ENCODE data around the gene CDPF1.
A peak's percentile ranks its signal among the peaks of the same experiment; 100 is the strongest.

Gene CDPF1

DNA sequence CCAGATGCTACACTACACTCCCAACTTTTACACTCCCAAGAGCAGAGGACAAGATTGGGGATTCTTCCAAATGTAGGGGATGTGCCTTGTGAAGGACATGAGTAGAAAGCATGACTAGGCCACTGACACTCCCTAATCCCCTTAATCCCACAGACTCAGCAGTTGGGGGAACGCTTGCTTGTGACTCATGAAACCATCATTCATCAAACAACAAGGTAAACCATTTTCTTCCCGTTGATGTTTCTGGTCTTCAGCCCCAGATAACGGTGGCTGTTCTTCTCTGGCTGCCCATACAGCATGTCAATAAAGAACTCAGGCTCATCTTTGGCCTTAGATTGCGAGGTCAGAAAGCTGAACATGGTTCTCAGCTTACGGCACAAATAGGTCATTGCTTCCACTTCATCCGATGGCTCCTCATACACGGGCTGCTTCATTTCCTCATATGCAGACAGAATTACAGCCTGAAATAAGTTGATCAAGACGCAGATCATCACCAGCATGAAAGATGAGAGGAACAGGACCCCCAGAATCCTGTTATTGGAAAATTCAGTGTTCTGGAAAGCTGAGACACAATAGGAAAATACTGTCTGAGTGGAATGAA is 6.4 kb upstream of the CDPF1 start:
- DNase-seq, result no peak

DNA sequence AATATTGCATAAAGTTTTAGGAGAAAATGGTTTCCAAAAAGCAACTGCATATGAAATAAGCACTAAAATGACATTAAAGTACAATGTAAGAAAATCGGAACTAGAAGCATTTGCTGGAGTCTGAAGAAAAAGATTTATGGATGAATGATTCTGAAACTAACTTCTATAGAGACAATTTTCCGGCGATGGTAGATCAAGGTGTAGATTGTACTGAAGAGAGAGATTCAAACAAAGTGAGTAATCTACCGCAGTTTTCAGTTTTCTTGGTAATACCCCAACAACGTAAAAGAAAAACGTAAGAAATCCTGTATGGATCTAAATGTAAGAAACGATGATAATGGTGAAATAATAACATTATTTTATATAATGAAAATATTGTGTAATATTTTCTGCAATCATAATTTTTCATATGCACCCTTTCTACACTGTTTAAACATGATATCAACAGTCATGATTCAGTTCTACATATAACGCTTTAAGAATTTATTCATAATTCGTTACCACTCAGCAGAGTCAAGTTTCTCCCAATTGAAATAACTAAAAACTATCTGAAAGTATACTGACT is 1.8 kb upstream of the CDPF1 start:
- no peak for DNase-seq

DNA sequence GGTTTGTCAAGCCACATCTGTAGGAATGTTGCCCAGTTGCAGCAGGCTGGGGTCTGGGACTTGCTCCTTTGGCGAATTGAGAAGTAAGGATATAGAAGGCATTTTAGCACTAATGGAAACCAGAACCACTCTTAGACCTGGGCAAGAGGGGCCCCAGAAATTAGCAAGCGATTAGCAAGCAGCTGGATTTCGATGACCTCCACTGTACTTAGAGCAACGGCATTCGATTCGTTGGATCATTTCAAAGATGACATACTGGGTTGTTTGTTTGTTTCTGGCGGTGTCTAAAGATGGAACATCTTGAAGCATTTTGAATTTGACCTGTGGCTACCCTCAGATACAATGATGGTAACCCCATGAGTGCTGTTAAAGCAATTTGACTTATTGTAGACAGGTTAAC is 1.2 kb upstream of the CDPF1 start:
- DNase-seq, result no peak

DNA sequence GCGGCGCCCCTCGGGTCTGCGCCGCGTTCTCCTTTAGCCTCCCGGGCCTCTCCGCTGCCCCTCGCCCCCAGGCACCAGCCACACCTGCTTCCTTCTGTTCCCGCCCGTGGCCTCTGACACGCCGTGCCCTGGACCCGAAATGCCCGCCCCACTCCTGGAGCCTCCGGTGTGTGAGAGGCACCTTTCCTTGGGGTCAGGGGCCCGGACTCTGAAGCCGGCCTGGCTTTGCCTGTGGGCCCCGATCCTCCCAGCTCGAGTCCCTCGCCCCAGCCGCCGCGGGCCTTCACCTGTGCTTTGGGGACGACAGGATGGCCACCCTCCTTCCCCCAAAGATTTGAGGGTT is 661 bp upstream of the CDPF1 start:
- DNase-seq, result peak in 1 of 2 experiments; percentile 31

DNA sequence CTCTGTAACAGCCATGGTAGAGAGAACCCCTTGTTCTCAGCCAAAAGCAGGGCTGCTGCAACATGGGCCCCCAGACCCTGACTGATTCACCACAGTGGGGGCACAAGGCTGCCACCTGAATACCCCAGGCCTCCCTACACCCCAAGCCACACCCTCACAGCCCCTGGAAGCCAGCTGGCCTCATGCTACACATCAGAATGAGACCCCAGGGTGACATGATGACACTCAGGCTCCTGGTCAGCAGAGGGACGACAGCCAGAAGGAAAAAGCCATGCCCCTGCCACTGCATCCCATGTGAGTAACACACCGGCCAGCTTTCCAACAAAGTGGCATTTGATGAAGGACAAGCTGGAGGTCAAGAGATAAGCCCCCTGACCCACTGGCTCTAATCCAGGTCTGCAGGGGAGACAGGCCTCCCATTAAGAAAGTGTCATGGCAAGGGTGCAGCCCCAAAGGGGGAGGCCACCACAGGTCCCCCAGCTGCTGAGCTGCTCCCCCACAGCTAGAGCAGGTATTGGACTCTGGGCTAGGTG is 2.6 kb downstream of the CDPF1 start:
- DNase-seq, result no peak

DNA sequence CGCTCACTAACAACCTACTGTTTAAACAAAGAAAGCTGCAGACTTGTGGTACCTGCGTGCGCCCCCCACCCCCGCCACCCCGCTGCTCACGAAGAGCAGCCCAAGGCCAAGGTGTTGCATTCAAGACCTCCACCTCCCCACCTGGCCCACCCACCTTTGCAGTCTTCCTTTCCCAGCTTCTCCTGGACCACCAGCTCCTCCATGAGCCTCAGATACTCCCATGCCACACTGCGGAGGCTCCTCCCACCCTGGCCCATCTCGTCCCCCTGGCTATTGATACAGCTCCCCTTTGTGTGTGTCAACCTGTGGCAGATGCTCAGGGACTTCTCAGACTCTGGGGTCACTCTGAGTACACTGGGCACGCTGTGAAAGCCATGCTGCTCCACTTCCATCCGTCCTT is 3.9 kb downstream of the CDPF1 start:
- DNase-seq, result no peak

DNA sequence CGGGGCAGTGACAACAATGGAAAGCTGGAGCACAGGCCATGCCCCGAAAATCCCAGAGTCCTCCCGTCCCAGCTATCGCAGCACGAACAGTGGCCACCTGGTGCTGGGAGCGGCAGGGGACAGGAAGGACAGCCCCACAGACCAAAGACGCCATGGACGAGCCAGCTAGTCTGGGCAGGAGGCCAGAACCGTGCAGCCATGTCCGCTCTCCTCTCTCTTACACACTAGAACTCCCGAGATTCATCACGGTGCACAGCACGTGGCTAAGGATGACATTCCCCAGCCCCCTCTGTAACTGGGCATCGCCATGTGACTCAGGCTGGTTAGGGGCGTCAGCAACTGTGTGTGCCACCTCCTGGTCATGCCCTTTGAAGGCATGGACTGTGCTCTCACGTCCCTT is 4.6 kb downstream of the CDPF1 start:
- peak; percentile 69 to 82 for DNase-seq

DNA sequence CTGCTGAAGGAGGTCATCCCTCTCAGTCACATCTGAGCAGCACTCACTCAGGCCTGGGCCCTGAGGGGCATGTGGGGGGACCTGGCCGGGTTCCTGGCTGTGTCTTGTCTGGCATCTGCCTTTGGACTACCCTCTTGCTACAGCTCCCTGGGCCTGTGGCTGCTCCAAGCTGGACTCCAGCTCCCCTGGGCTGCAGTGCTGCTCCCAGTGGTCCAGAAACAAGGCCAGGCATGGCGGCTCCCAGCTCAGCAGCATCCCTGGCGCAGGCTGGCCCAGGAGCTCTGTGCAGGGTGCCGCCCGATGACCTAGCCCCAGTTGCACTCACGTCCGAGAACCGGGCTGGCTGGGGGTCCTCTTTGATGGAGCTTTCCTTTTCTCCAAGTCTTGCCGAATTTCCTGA is 5.3 kb downstream of the CDPF1 start:
- no peak for DNase-seq

DNA sequence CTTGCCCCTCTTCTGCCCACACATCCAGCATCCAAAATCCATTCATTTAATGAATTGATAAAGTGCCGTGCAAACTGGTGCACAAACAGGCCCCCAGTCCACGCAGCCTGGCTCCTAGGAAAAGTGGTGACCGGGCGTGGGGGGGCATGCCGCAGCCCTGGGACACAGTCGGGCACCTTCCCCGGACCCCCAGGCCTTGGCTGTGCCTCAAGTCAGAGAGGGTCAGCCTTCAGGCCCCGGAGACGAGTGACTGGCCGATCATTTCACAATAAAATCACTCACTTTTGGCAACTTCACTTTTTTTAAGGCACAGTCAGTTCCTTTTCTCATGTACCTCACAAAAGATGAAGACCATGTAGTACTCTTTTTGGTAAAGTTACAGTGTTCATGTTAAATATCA is 8.0 kb downstream of the CDPF1 start:
- DNase-seq, result no peak

DNA sequence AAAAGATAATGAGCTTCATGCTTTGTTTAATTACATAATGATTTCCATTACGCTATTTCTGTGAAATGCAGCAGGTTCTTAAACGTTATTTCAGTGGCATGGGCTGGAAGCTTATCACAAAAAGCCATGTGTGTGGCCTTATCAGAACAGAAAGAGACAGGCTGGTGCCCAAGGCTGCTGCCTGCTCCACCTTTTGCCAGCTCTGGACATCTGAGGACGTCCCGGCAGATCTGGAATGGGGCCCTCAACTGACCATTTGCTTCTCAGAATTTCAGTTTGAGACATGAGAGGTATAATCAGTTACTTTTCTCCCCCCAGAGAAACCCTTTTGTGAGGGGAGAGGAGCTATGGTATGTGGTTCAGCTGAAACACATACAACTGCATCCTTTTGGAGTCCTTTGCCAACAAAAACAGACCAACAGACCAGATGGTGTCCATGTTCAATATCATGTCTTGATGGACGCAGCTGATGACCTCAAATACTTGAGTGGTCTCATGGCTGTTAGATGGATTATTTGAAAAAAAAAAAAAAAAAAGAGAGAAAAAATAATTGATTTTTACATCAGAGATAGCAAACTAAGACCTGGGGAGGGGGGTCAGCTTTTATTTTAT is 8.6 kb downstream of the CDPF1 start:
- DNase-seq, result no peak

DNA sequence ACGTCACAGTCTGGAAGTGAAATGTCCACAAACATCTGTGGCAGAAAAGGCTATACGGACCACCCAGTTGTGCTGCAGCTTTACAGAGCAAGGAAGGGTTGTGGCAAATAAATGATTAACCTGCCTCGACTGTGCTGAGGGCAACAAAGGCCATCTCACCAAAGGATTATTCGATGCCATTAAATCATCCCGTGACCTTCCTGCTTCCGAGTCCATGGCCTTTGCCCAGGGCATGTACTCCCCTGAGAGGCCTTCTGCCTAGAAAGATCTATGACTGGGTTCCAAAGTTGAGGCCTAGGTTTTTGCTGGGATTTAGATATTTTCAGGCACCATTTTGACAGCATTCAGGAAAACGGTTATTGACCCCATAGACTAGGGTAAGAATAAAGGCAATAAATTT is 9.2 kb downstream of the CDPF1 start:
- DNase-seq, result no peak

DNA sequence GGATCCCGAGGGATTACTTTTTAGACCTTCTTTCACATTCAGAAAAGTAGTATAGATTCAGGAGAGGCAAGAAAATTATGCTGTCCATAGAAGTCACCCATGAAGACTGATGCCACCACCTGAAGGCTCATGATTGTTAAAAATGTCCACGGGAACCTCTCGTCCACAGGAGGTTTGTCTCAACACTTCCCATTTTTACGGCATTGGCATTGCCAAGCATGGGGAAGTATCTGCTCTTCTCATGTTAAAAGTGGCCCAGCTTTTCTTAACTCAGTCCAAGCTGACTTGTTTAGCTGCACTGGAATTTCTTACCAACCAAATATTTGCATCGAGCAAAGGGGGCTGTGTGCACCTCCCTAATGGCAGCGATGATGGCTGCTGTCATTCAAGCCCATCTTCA is 9.6 kb downstream of the CDPF1 start:
- DNase-seq, result no peak

DNA sequence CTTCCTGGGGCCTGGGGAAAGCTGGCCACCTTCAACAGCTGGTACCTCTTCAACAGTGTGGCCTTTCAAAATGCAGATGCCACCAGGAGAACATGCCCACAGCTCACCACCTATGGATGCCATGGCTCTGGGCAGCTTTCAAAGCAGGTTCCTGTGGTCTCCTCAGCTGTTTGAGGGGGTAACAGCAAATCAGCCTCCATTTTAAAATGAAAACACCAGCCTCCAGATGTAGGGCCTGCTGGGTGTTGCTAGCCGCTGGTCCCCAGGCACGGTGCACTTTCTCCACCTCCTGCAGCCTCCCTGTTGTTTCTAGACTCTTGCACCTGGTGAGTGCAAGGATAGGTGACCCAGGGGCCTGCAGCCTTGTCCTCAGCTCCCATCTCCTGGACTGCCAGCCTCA is 10.0 kb downstream of the CDPF1 start:
- no peak for DNase-seq

DNA sequence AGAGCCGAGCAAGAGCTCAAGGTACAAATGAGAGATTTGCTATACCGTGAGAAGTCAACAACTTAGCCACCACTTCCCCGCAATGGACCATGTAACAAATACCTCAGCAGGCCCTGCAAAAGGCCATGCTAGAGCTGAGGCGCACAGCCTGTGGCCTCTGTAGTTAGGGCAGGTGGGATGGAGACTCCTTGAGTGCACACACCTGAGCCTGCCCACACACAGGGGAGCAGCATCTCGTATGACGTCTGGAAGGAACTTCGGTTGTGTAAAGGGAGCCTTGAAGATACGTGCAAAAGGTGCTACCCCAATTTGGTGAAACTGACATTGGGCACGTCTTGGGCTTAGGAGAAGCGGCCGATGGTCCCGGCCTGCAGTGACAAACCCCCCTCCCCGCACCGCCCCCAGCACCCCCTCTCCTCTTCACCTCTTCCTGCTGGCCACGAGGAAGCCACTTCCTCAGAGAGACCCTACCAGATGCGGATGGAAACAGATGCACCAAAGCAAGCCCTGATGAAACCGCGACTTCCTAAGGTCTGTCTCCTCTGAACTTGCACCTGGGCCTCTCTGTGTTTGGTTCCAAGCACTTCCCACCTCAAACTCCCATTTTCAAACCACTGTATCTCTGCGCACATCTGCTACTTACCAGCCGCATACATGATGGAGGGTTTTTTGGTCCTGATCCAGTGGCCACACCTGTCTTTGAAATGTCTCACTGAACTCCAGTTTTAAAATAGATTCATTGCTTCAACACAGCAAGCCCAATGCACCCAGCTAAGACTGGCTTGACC is 10.6 kb downstream of the CDPF1 start:
- DNase-seq, result no peak

DNA sequence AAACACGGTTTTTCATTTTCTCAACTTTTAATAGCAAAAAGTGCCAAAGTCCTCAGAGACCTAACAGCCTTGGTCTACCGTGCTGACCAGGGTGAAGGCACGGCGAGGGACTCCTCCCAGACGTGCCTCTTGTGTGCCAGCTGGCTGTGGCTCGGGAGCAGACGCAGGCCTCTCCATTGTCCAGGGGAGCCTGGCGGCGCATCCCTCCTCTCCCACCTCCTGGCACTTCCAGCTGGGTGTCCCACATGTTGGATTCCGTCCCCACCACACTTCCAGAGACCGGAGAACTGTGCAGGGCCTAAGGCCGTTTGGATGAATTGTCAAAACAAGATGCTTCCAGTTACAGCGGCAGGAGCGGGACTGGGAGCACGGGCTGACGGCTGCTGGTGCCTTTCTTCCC is 11.6 kb downstream of the CDPF1 start:
- no peak for DNase-seq

DNA sequence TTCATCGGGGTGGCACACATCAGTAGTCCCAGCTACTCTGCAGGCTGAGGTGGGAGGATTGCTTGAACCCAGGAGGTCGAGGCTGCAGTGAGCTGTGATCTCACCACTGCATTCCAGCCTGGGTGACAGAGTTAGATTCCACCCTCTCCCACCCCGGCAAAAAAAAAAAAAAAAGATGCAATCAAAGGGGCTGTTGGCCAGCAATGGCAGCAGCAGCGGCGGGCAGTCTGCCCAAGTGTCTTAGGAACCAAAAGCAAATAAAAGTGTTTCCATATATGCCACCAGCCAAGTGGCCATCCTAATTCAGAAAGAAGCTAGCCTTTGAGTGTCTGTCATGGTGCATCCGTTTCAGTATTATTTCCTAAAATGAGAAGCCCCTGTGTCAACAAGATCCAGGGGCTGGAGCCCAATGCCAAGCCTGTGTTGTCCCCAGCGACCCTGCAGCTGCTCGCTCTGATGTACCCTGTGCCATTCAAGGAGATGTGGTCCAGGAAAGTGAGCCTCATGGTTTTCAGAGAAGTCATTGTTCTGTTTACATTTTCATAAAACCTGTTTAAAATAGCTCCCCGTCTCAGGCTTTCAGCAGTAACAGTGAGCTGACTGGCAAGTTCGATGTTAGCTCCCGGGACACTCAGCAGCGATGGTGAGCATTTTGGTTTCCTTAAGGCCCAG is 12.5 kb downstream of the CDPF1 start:
- DNase-seq, result no peak

DNA sequence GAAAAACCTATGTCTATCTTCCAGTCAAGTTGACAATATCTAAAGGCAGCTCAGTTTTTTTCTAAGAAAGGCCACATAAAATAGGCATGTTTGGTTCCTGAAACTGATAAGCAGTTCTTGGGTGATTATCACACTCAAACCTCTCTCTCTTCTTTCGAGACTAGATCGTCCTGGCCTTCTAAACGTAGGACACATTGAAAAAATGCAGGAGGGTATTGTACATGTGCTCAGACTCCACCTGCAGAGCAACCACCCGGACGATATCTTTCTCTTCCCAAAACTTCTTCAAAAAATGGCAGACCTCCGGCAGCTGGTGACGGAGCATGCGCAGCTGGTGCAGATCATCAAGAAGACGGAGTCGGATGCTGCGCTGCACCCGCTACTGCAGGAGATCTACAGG is 15.1 kb downstream of the CDPF1 start:
- DNase-seq, result no peak

DNA sequence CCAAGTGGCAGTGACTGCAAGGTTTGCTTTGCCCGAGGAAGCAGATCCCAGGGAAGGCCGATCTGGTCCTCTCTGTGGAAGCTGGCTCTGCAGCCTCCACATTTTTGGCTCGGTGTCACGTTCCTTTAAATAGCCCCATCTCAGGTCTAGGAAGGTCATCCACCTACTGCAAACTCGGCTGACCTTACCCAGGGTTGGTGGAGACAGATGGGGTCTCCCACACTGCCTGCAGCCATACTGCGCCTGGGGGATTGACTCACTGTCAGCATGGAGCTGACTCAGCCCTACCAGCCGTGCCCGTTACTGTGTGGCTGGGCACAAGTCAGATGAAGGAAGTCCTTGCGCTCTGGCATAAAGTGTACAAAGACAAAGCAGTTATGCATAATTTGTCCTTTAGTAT is 16.9 kb downstream of the CDPF1 start:
- DNase-seq, result peak in 1 of 2 experiments; percentile 14

DNA sequence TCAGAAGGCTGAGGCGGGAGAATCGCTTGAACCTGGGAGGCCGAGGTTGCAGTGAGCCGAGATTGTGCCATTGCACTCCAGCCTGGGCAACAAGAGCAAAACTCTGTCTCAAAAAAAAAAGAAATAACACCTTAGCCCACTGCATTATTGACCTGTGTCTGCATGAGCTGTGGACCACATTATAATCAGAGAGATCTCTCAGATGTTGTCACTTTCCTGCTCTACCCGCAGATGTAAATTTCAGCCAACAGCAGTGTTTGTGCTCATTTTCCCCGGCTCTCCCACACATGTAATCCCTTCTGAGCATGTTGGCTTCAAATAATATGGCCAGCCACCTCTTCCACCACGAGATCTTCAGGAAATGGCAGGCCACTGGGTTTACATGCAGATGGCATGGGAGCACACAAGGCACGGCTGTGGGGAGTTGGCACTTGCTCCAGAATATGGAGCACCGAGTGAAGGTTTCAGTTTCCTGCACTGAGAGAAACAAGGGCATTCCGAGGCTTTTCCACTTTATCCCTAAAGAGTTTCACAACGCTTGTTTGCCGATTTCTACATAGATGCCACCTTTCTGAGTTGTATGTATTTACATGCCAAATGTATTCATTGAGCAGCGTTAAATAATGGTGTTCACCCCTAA is 19.7 kb downstream of the CDPF1 start:
- no peak for DNase-seq

DNA sequence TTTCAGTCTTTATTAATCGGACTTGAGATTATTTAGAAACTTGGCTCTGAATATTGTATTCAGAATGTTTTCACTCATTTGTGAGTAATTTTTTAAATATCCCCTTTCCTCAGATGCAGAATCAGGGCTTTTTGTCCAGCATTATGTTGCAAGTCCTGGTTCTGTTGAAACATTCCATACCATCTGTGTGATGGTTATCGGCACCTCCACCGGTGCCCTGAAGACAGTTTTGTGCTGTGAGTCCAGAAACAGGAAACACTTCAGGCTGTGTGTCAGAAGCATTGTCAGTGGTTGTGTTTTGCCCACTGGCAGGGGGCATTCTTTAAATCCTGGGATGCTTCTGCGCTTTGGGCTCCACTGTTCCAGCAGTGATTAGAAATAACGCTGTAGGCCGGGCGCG is 20.4 kb downstream of the CDPF1 start:
- DNase-seq, result no peak

DNA sequence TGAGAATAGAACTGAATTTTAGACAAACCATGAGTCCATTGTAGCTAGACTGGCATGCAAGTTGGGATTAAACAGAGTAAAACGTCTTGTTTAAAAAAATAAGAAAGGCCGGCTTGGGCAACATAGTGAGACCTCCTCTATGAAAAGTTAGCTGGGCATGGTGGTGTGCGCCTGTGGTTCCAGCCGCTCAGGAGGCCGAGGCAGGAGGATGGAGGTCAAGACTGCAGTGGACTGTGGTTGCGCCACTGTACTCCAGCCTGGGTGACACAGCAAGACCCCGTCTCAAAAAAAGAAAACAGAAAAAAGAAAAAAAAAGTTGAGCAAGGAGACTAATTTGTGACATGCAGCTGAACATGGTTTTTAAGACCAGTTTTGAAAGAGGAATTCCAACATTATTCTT is 23.5 kb downstream of the CDPF1 start:
- no peak for DNase-seq

DNA sequence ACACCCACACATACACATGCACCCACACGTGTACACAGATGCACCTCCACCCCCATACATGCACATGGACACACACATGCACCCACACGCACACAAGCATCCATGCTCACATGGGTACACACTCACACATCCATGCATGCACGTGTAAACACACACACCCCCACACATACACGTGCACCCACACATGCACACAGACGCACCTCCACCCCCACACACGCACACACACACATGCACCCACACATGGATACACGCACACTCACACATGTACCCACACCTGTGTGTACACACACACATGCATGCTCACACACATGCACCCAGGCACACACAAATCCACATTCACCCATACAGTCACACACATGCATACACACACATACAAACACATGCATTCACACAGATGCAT is 24.5 kb downstream of the CDPF1 start:
- DNase-seq, result no peak

DNA sequence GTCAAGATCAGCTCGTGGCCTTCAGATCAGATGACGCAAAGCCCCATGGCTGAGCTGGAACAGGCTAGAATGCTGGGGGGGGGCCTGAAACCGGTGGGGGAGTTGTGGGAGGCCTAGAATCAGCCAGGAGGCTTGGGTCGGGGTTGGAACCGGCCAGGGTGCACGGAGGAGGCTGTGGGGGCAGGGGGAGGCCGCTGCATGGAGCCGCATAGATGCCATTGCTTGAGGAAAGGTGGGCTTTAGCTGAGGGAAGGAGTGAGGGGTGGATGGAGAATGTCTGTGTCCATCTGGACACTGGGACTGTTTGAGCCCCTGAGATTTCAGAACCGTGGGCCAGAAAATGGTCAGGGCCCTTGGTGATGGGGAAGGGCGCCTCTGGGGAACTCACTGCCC is 25.2 kb downstream of the CDPF1 start:
- DNase-seq, result no peak

Data from SHP77 (cell line).